Measurements from ENCODE around the gene CPSF4.
A peak's percentile ranks its signal among the peaks of the same experiment; 100 is the strongest.

CPSF4 gene

DNA sequence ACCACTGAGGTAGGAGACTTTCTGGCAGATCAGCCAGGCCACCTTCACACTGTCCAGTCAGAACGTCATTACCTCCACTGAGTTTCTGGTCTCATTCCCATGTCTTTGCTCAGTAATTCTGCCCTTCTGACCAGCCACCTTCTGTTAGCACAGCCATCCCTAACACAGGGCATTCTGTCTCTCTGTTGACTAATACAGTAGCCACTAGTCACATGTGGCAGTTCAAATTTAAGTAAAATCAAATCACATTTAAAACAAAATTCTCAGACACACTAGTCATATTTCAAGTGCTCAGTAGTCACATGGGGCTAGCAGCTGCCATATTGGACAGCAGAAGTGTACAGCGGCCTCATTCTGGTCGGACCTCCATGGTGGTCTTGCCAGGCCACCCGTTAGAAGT lies 7.4 kb downstream of the CPSF4 start:
- no peak for DNase-seq (ENCODE audit: extremely low read depth in 1 of 2, low read depth in 1 of 2)

DNA sequence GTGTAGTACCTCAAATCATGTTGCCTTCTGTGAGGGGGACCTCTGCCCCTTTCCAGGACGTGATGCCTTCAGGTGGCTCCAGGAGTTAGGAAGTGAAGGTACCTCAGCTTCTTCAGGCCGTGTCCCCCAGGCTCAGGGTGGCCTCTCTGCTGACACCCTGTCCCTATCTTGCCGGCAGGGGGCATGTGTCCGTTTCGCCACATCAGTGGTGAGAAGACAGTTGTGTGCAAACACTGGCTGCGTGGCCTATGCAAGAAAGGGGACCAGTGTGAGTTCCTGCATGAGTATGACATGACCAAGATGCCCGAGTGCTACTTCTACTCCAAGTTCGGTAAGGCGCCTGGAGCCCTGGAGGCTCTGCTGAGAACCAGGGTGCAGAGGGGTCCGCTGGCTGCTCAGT lies 9.2 kb downstream of the CPSF4 start:
- DNase-seq (ENCODE audit: extremely low read depth in 1 of 2, low read depth in 1 of 2): no peak

DNA sequence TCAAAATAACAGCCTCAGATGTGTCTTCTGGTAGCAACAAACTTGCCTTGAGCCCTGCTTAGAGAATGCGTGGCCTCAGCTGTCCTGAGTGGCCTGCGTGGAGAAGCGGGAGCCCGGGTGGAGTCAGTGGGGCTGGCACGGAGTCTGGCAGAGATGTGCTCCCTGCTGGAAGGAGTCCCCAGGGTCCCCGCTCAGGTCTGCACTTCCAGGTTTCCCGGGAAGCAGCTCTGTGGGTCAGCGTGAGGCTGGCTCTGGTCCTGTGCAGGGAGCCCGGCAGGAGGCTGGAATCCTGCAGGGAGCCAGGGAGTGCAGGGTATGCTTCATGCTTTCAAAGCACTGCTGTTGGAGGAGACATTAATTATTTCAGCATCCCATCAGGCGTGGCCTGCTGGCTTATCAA lies 10.1 kb downstream of the CPSF4 start:
- no peak for DNase-seq (ENCODE audit: extremely low read depth in 1 of 2, low read depth in 1 of 2)

GRCh38 chr7:99449326-99449725 lies 10.6 kb downstream of the CPSF4 start:
- no peak for DNase-seq (ENCODE audit: extremely low read depth in 1 of 2, low read depth in 1 of 2)

DNA sequence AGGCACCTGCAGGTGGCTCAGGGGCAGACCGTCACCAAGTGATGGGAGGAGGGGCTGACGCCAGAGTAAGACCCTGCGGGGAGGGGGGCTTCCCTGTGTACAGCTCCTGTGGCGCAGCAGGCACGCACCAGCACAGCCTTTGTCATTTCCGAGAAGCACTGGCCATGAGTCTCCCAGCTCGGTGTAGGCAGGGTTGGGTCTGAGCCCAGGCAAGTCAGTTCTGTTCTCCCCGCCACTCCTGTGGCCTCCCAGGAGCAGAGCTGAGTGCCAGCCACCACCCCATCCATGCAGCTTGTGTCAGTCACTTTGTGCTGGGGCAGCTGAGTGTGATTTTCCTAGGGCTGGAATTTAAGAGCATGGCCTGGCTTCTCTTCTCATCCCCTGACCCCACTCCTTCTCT lies 13.2 kb downstream of the CPSF4 start:
- DNase-seq (ENCODE audit: extremely low read depth in 1 of 2, low read depth in 1 of 2): no peak

- no peak for DNase-seq (ENCODE audit: extremely low read depth in 1 of 2, low read depth in 1 of 2)
Measured at GRCh38 chr7:99452541-99452940, 13.8 kb downstream of the CPSF4 start.

DNA sequence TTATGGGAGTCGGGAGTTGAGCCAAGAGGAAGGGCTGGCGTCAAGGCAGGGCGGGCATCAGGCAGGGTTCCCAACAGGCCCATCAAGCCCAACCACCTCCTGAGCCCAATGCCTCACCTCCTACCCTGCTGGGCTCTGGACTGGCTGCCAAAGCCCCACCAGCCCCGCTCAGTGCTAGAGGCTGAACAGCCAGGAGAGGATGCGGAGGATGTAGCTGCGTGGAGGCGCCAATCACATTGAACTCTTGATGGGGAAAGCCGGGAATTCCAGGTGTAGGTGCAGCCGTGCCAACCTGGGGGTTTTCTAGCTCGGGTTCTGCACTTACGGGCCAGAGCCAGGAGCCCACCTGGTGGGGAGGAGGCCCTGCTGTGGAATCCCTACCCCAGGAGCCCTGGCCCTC lies 14.4 kb downstream of the CPSF4 start:
- no peak for DNase-seq (ENCODE audit: extremely low read depth in 1 of 2, low read depth in 1 of 2)

DNA sequence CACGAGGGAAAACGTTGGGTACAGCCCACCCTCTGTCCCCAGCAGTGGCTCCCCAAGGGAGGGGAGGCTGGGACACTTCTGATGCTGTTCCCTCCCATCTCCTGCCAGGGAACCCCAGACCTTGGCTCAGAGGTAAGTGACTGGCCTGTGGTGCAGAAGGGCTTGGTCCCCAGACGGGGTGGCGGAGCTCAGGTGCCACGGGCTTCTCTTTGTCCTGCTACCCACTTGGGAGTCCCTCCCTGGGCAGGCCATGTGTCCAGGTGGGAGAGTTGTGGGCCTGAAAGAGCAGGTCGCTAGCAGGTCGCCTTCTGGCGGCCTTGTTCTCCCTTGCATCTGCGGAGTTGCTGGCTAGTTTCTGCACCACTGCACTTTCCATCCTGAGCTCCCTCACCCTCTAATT lies 17.1 kb downstream of the CPSF4 start:
- DNase-seq (ENCODE audit: extremely low read depth in 1 of 2, low read depth in 1 of 2): no peak

- no peak for DNase-seq (ENCODE audit: extremely low read depth in 1 of 2, low read depth in 1 of 2)
Measured at GRCh38 chr7:99456288-99456687, 17.5 kb downstream of the CPSF4 start.

GRCh38 chr7:99457050-99457649 lies 18.4 kb downstream of the CPSF4 start:
- no peak for DNase-seq (ENCODE audit: extremely low read depth in 1 of 2, low read depth in 1 of 2)

DNA sequence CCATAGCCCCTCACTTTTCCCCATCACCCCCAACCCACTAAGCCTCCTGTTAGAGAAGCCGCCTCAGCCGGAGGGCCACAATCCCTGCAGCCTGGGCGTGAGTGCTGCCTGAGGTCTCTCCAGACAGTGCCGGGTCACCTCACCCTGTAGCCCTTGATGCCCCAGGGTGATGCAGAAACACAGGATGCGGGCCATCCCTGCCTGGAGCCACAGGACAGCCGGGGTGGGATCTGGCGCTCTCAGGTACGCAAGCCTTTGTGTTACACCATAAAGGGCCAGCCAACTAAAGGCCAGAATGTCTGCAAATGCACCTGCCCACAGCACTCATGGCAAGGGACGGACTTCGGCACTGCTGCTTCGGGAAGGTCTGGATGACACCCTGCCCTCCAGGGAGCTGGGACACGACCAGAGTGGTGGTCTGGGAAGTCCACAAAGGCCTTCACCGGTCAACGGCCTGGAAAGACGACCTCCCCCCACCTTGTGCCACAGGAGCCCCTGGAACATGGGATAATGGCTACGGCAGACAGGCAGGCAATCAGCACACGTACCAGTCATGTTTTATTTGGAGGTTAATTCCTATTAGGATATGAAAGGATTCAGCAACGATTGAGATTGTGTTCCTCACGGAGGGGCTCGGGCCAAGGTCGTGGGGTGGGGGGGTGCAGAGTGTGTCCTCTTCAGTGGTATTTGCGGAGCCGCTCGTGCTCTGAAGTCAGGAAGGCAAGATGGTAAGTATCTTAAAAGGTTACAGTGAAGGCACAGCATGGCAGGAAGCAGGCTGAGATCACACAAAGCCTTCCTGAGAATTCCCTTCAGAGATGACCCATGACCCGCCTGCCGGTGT lies 19.1 kb downstream of the CPSF4 start:
- DNase-seq (ENCODE audit: extremely low read depth in 1 of 2, low read depth in 1 of 2): no peak

DNA sequence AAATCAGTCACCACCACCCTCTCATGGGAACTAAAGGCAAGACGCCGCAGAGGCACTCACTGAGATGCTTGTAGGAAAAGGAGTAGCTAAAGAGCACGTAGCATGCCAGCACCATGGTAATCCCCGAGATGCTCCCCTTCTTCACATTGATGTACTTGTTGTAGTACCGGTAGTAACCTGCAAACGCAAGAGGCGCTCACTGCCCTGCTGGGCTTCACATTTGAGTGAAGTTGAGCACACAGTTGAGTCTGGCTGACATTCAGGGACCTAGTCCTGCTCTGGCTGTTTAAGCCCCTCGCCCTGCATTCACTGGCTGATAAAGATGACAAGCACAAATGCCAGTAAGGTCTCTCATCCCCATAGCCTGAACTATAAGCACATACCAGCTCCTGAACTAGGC lies 20.3 kb downstream of the CPSF4 start:
- no peak for DNase-seq (ENCODE audit: extremely low read depth in 1 of 2, low read depth in 1 of 2)

DNA sequence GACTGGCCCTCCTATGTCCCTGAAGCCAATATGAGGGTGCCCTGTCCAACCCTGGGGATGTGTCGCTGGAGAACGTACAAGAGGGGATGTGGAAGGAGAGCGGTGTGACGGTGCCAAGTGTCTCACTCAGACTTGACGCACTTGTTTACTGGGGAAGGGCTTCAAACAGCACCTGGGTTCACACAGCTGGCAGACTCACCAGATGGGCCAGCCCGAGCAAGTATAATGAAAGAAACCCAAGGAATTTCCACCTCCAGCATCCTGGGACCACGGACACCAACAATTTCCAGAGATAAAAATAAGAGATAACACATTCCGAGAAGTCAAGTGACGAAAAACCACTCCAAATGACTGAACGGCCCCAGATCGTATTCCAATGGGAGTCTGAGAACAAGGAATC lies 21.9 kb downstream of the CPSF4 start:
- no peak for DNase-seq (ENCODE audit: extremely low read depth in 1 of 2, low read depth in 1 of 2)

DNA sequence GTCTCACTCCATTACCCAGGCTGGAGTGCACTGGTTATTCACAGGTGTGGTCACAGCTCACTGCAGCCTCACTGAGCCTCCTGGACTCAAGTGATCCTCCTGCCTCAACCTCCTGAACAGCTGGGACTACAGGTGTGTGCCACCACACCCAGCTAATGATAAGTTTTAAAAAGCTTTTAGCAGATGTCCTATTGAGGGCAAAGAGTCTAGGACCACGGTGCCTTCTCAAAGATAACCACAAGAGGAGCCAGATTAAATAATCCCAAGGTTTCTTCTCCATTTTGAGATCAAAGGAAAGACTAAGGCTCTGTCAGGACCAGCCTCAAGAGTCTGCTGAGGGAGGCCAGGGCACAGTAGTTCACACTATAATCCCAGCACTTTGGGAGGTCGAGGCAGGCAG lies 22.5 kb downstream of the CPSF4 start:
- no peak for DNase-seq (ENCODE audit: extremely low read depth in 1 of 2, low read depth in 1 of 2)

DNA sequence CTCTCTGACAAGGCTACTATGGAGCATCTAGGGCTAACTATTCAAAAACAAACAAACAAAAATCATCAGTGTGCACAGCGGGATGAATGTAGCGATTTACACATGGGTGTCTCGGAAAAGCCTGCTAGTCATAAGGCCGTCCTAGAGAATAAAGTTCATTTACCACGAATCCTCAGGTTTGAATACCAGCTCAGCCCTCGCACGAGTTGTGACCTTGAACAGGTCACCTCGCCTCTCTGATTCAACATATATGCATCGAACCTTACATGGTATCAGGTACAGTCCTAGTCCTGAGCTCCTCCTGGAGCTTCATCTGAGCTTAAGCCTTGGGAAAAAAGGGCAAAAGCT lies 26.7 kb downstream of the CPSF4 start:
- no peak for DNase-seq (ENCODE audit: extremely low read depth in 1 of 2, low read depth in 1 of 2)

DNA sequence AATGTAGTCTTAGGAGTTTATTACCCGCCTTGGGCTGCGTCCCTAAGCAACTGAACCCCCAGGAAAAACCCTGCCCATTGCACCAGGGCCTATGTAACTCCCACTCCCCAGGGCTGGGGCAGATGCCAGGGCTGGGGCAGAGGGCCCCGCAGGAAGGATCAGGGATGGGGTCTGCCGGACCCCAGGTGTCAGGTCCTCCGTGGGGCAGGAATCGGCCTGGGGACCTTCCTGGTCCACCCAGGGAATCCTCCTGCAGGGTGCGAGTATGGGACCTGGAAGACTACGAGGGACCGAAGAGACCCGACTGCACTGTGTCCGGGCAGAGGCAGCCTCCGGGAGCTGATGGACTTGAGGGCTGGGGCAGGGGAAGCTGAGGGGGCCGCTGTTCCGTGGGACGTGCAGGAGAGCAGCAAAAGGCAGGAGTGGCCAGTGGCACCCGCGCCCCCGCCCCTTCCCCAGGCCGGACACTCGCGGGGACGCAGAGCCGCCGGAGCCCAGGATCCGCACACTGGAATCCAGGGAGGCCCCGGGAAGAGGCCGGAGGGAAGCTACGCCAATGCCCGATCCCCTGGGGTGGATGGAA lies 29.7 kb downstream of the CPSF4 start:
- no peak for DNase-seq (ENCODE audit: extremely low read depth in 1 of 2, low read depth in 1 of 2)

- no peak for DNase-seq (ENCODE audit: extremely low read depth in 1 of 2, low read depth in 1 of 2)
Measured at GRCh38 chr7:99469381-99470065, 30.8 kb downstream of the CPSF4 start.

GRCh38 chr7:99472561-99473314 lies 34.0 kb downstream of the CPSF4 start, which contains the start of gene ZNF789:
Gene ZNF789, plus strand, starts transcription at chr7:99472890. Its CDS starts 3,567 bp downstream, at chr7:99476457.
- peak; percentile 94 to 97 for DNase-seq (ENCODE audit: extremely low read depth in 1 of 2, low read depth in 1 of 2)

DNA sequence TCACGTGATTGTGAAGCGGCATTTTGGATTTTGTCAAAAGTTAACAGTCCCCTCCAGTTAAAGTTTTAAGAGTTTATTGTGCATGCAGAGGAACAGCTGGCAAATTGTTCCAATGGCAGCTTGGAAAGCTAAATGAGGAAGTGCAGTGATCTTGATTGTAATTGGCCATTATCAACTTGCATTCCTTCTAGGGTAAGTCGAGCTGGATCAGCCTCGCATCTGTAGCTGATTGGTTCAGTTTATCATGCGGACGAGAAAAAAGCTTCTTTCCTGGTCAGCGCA lies 34.5 kb downstream of the CPSF4 start:
- no peak for DNase-seq (ENCODE audit: extremely low read depth in 1 of 2, low read depth in 1 of 2)

GRCh38 chr7:99476107-99476506 lies 37.4 kb downstream of the CPSF4 start:
- DNase-seq (ENCODE audit: extremely low read depth in 1 of 2, low read depth in 1 of 2): no peak

All from activated CD8-positive, alpha-beta memory T cell treated with anti-CD3 and anti-CD28 coated beads for 1 hour (primary cell).